Smooth muscle cell (in vitro differentiated cells): ENCODE measurements around the gene ARSD. TPM values are rescaled to one million over a fixed set of nuclear protein-coding genes. Genes with fewer than 3 reads are reported as not detected.
"Not testable (repeated sequence)": the region's sequence is repeated elsewhere in the genome, so short reads cannot be mapped to it uniquely, and the experiment has no call there.

Experiments
- DNase-seq: peaks from one replicate; lab custom pipeline; 2025; ENCODE audit not compliant: unreplicated experiment; lab: John Stamatoyannopoulos, UW
- H2AFZ ChIP-seq: fragments of 200-600 bp; sonication (generic); 2 replicates; pipeline ENCODE4 v1.6.0; 2016; ENCODE audit warnings: antibody characterized with exemption, low read depth, mild to moderate bottlenecking
- H3F3A ChIP-seq: fragments of 200-600 bp; sonication (generic); 2 replicates; pipeline ENCODE4 v1.6.0; 2017; ENCODE audit warnings: antibody characterized with exemption, low read depth
- H3K27ac ChIP-seq: fragments of 200-600 bp; sonication (generic); 2 replicates; pipeline ENCODE4 v1.5.1; 2016; ENCODE audit warnings: low read depth, mild to moderate bottlenecking
- H3K27me3 ChIP-seq: fragments of 200-600 bp; sonication (generic); 2 replicates; pipeline ENCODE4 v1.6.1; 2016; ENCODE audit warnings: low read depth, mild to moderate bottlenecking
- H3K36me3 ChIP-seq: fragments of 200-600 bp; sonication (generic); 2 replicates; pipeline ENCODE4 v1.5.1; 2016; ENCODE audit warnings: low read depth
- H3K4me1 ChIP-seq: fragments of 200-600 bp; sonication (generic); 2 replicates; pipeline ENCODE4 v1.5.1; 2016; ENCODE audit warnings: low read depth
- H3K4me2 ChIP-seq: fragments of 200-600 bp; sonication (generic); 2 replicates; pipeline ENCODE4 v1.6.0; 2016; ENCODE audit warnings: mild to moderate bottlenecking
- H3K4me3 ChIP-seq: fragments of 200-600 bp; sonication (generic); 2 replicates; pipeline ENCODE4 v1.5.1; 2016; ENCODE audit warnings: mild to moderate bottlenecking
- H3K79me2 ChIP-seq: fragments of 200-600 bp; sonication (generic); 2 replicates; pipeline ENCODE4 v1.6.0; 2016; ENCODE audit warnings: low read depth, mild to moderate bottlenecking
- H3K9ac ChIP-seq: fragments of 200-600 bp; sonication (generic); 2 replicates; pipeline ENCODE4 v1.6.0; 2016; ENCODE audit warnings: low read depth
- H3K9me3 ChIP-seq: fragments of 200-600 bp; sonication (generic); replicated peaks from 2 replicates; pipeline ENCODE4 v1.5.1; 2016; ENCODE audit warnings: low read depth
- H4K20me1 ChIP-seq: fragments of 200-600 bp; sonication (generic); 2 replicates; pipeline ENCODE4 v1.6.0; 2016; ENCODE audit warnings: low read depth
- WGBS: methylation state at CpG from one replicate; pipeline ENCODE4 v1.1.7; 2016; ENCODE audit warnings: low lambda C conversion rate; 5-methylcytosine and 5-hydroxymethylcytosine counted together
- polyA plus RNA-seq: library from polyadenylated mRNA; unstranded; fragments of >200 nt; fragmentation: Nextera tagmentation; extraction: Ambion mirVana; gene quantifications from 2 replicates; pipeline ENCODE4 v1.2.1, GENCODE V29; 2016
- total RNA-seq: library from RNA; depleted of rRNA; stranded (reverse); fragments of >200 nt; gene quantifications from 2 replicates; pipeline ENCODE4 v1.2.3, GENCODE V29; 2014
- TF ChIP-seq, protein P1 (sequence below): fragments of 200-600 bp; sonication (generic); IDR thresholded peaks from 2 replicates; pipeline ENCODE4 v1.5.1; 2017; ENCODE audit warnings: borderline replicate concordance, mild to moderate bottlenecking, antibody characterized with exemption; ENCODE audit not compliant: insufficient read depth, poor library complexity, severe bottlenecking

The ARSD gene
- total and polyA plus RNA-seq, 2 experiments from 2014 or later = 21.1 to 30.7 TPM

DNA sequence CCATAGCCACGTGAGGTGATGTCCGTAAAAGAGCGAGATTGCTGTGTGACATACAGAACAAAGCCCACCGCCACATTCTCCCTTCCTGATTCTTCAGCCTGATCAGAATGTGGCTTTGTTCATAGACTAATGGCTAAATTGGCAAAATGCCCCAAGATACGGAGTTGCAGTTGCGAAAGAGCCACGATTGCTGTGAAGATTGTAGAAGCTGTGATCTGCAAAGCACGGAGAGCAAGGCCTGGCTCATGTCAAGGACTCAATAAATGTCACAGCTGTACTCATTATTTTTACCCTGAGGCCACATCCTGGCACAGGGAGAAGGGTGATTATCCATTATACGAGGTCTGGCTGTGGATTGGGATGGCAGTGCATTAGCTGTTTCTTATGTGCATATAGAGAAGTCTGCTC lies 34.2 kb downstream of the ARSD start:
- DNase-seq = peak; percentile 15
- 2% methylated on average over 9 of the region's 9 CpGs for WGBS
- H2AFZ ChIP-seq = no peak overlapping the region

DNA sequence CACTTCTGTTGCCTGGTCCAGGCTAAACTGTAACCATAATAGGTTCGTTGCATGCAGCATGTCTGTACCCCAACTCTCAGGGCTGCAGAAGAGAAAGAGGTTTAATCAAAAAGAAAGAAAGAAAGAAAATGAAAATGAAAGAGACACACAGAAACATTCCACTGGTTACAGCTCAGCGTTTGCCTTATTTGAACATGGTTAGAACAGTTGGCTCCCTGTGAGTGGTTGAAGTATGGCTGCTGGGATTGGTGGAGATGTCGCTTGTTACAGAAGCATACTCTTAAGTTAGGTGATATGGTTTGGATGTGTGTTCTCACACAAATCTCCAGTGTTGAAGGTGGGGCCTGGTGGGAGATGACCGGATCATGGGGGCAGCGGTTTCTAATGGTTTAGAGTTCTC lies 36.3 kb downstream of the ARSD start:
- no peaks in the 10 kb centered on the region for H3K36me3 ChIP-seq
- H4K20me1 ChIP-seq = no peaks in the 10 kb centered on the region
- no peak overlapping the region for H3K4me2 ChIP-seq
- 100% methylated on average over 5 of the region's 5 CpGs for WGBS
- DNase-seq = no peak
- TF ChIP-seq, protein P1, sequence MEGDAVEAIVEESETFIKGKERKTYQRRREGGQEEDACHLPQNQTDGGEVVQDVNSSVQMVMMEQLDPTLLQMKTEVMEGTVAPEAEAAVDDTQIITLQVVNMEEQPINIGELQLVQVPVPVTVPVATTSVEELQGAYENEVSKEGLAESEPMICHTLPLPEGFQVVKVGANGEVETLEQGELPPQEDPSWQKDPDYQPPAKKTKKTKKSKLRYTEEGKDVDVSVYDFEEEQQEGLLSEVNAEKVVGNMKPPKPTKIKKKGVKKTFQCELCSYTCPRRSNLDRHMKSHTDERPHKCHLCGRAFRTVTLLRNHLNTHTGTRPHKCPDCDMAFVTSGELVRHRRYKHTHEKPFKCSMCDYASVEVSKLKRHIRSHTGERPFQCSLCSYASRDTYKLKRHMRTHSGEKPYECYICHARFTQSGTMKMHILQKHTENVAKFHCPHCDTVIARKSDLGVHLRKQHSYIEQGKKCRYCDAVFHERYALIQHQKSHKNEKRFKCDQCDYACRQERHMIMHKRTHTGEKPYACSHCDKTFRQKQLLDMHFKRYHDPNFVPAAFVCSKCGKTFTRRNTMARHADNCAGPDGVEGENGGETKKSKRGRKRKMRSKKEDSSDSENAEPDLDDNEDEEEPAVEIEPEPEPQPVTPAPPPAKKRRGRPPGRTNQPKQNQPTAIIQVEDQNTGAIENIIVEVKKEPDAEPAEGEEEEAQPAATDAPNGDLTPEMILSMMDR = no peak
- H3K9ac ChIP-seq = no peak overlapping the region
- H3K27ac ChIP-seq = no peak overlapping the region
- H3F3A ChIP-seq = peaks cover 17% of the 10 kb centered on the region
- no peaks in the 10 kb centered on the region for H3K27me3 ChIP-seq
- no peaks in the 10 kb centered on the region for H3K9me3 ChIP-seq
- no peaks in the 10 kb centered on the region for H3K79me2 ChIP-seq
- H3K4me3 ChIP-seq = no peak overlapping the region
- H3K4me1 ChIP-seq = peaks cover 23% of the 10 kb centered on the region
- H2AFZ ChIP-seq = no peak overlapping the region

More for the DNA sequence above, 34.2 kb downstream of the ARSD start:
- Histone ChIP-seq H3K27ac (peak overlapping the region; percentile 42), H3K9ac (no peak overlapping the region), H3K4me2 (peak overlapping the region; percentile 70), H3K4me3 (no peak overlapping the region), H3F3A (peaks cover 31% of the 10 kb centered on the region), H3K4me1 (peaks cover 26% of the 10 kb centered on the region), H3K36me3 (no peaks in the 10 kb centered on the region), H3K27me3 (no peaks in the 10 kb centered on the region), H3K79me2 (no peaks in the 10 kb centered on the region), H4K20me1 (no peaks in the 10 kb centered on the region), H3K9me3 (no peaks in the 10 kb centered on the region)
- TF ChIP-seq, protein P1 = no peak

DNA sequence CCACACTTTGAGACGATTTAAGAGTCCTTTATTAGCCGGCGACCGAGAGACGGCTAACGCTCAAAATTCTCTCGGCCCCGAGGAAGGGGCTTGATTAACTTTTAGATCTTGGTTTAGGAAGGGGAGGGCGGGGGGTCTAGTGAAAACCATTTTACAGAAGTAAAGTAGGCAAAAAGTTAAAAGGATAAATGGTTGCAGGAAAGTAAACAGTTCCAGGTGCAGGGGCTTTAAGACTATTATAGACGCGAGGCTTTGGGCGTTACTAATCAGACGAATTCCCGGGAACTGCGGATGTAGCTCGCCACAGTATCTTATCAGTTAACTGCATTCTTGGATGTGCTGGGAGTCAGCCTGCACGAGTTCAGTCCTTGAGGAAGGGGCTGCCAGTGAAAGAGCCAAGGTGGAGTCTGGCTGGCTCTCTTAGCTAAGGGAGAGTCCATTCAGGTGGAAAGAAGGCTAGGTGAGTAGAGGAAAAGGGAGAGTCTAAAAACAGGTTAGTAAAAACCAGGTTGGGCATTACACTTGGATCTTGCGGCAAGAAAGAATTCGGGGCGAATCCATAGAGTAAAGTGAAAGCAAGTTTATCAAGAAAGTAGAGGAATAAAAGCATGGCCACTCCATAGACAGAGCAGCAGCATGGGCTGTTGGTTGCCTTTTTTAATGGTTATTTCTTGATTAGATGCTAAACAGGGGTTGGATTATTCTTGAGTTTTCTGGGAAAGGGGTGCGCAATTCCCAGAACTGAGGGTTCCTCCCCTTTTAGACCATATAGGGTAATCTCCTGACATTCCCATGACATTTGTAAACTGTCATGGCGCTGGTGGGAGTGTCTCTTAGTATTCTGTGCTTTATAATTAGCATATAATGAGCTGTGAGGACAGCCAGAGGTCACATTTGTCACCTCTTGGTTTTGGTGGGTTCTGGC lies 38.3 kb downstream of the ARSD start:
- WGBS = 29% methylated on average over 21 of the region's 22 CpGs
- H4K20me1 ChIP-seq, H3K27me3 ChIP-seq, H3K79me2 ChIP-seq, H3K9me3 ChIP-seq, DNase-seq, H3K9ac ChIP-seq, H3K36me3 ChIP-seq: not testable (repeated sequence)
- Histone ChIP-seq H3K4me1 (peaks cover 17% of the 10 kb centered on the region), H2AFZ (peak overlapping the region; percentile 26), H3F3A (peaks cover 11% of the 10 kb centered on the region), H3K4me2 (peak overlapping the region; percentile 89), H3K27ac (peak overlapping the region; percentile 25), H3K4me3 (peak overlapping the region; percentile 56)

DNA sequence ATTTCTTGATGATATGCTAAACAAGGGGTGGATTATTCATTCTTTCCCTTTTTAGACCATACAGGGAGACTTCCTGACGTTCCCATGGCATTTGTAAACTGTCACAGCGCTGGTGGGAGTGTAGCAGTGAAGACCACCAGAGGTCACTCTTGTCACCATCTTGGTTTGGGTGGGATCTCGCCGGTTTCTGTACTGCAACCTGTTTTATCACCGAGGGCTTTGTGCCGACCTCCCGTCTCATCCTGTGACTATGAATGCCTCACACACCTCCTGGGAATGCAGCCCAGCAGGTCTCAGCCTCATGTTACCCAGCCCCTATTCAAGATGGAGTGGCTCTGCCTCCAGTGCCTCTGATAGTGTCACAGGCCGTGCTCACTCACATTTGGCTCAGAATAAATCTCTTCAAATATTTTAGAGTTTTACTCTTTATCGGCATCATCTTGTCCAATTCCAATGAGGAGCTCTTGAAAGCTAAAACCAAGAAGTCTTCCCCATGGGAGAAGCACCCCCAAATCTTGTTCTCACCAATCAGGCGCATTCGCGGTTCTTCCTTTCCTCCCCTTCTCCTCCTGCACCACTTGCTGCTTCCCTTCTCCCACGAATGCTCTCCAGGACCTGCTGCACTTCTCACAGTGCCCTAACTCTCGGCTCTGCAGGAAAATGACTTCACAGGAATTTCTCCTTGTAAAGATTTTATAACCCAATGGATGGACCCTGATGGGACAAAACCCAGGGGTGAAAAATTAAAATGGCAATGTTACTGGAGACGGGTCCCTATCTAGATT lies 39.2 kb downstream of the ARSD start:
- H3F3A ChIP-seq, H3K27me3 ChIP-seq, H4K20me1 ChIP-seq, H3K79me2 ChIP-seq, H3K36me3 ChIP-seq, DNase-seq, H3K9me3 ChIP-seq: not testable (repeated sequence)
- H3K4me1 ChIP-seq = peaks cover 17% of the 10 kb centered on the region
- peak overlapping the region; percentile 63 for H3K9ac ChIP-seq
- H3K27ac ChIP-seq = peak overlapping the region; percentile 56
- H3K4me3 ChIP-seq = peak overlapping the region; percentile 56
- WGBS = 23% methylated on average over 15 of the region's 15 CpGs
- peak overlapping the region; percentile 89 for H3K4me2 ChIP-seq
- TF ChIP-seq, protein P1 = peak; percentile 44
- peak overlapping the region; percentile 81 for H2AFZ ChIP-seq
